Neutrophil (primary cell): ENCODE data around the gene RNGTT.

Experiments
- H3K27ac ChIP-seq: fragments of 200-600 bp; sonication (generic); 2 replicates; pipeline ENCODE4 v1.5.1; 2016; ENCODE audit warnings: mild to moderate bottlenecking, moderate library complexity
- H3K27me3 ChIP-seq: fragments of 200-600 bp; sonication (generic); 2 replicates; pipeline ENCODE4 v1.6.0; 2016; ENCODE audit warnings: mild to moderate bottlenecking
- H3K36me3 ChIP-seq: fragments of 200-600 bp; sonication (generic); 2 replicates; pipeline ENCODE4 v1.5.1; 2017
- H3K4me1 ChIP-seq, 2 experiments: fragments of 200-600 bp in 1 of 2; sonication (generic) in 1 of 2; 1 replicate in 1 of 2; 2 replicates in 1 of 2; pipeline versions ENCODE4 v1.5.1 to v1.6.1; 2013 to 2016; ENCODE audit warnings: low read depth in 1 of 2, low read length in 1 of 2, mild to moderate bottlenecking in 1 of 2, moderate library complexity in 1 of 2; ENCODE audit not compliant: control insufficient read depth in 1 of 2, insufficient read depth in 1 of 2
- H3K4me3 ChIP-seq, 2 experiments: fragments of 200-600 bp in 1 of 2; sonication (generic) in 1 of 2; 1 replicate in 1 of 2; 2 replicates in 1 of 2; pipeline ENCODE4 v1.5.1; 2013 to 2016; ENCODE audit warnings: low read depth in 1 of 2, low read length in 1 of 2, mild to moderate bottlenecking in 1 of 2, moderate library complexity in 1 of 2
- H3K9me3 ChIP-seq: fragments of 200-600 bp; sonication (generic); 2 replicates; pipeline ENCODE4 v1.5.1; 2016
- TF ChIP-seq, protein P1 (sequence below): fragments of 200-600 bp; sonication (generic); IDR thresholded peaks from 2 replicates; pipeline ENCODE4 v1.5.1; 2016; ENCODE audit warnings: antibody characterized with exemption

Gene RNGTT

GRCh38 chr6:88852775-88853174 lies 110.6 kb downstream of the RNGTT start:
- Histone ChIP-seq H3K27ac (no peak overlapping the region), H3K4me3 (no peak overlapping the region), H3K27me3 (no peaks in the 10 kb centered on the region), H3K36me3 (no peaks in the 10 kb centered on the region), H3K9me3 (no peaks in the 10 kb centered on the region), H3K4me1 (no peaks in the 10 kb centered on the region)
- TF ChIP-seq, protein P1, sequence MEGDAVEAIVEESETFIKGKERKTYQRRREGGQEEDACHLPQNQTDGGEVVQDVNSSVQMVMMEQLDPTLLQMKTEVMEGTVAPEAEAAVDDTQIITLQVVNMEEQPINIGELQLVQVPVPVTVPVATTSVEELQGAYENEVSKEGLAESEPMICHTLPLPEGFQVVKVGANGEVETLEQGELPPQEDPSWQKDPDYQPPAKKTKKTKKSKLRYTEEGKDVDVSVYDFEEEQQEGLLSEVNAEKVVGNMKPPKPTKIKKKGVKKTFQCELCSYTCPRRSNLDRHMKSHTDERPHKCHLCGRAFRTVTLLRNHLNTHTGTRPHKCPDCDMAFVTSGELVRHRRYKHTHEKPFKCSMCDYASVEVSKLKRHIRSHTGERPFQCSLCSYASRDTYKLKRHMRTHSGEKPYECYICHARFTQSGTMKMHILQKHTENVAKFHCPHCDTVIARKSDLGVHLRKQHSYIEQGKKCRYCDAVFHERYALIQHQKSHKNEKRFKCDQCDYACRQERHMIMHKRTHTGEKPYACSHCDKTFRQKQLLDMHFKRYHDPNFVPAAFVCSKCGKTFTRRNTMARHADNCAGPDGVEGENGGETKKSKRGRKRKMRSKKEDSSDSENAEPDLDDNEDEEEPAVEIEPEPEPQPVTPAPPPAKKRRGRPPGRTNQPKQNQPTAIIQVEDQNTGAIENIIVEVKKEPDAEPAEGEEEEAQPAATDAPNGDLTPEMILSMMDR = no peak

GRCh38 chr6:88852000-88852399 lies 111.4 kb downstream of the RNGTT start:
- Histone ChIP-seq H3K4me3 (no peak overlapping the region), H3K4me1 (no peaks in the 10 kb centered on the region), H3K9me3 (no peaks in the 10 kb centered on the region), H3K27me3 (no peaks in the 10 kb centered on the region), H3K36me3 (no peaks in the 10 kb centered on the region), H3K27ac (no peak overlapping the region)
- TF ChIP-seq, protein P1 = no peak

GRCh38 chr6:88848870-88849269 lies 114.5 kb downstream of the RNGTT start:
- peaks cover 3% of the 10 kb centered on the region for H3K36me3 ChIP-seq
- H3K9me3 ChIP-seq = no peaks in the 10 kb centered on the region
- TF ChIP-seq, protein P1 = no peak
- H3K4me1 ChIP-seq = no peaks in the 10 kb centered on the region
- no peak overlapping the region for H3K4me3 ChIP-seq
- no peak overlapping the region for H3K27ac ChIP-seq
- no peaks in the 10 kb centered on the region for H3K27me3 ChIP-seq

GRCh38 chr6:88843040-88843439 lies 120.4 kb downstream of the RNGTT start:
- TF ChIP-seq, protein P1 = no peak
- Histone ChIP-seq H3K27ac (no peak overlapping the region), H3K27me3 (no peaks in the 10 kb centered on the region), H3K4me1 (no peaks in the 10 kb centered on the region), H3K36me3 (peaks cover 7% of the 10 kb centered on the region), H3K9me3 (no peaks in the 10 kb centered on the region), H3K4me3 (no peak overlapping the region)

GRCh38 chr6:88842320-88842719 lies 121.1 kb downstream of the RNGTT start:
- TF ChIP-seq, protein P1 = no peak
- H3K4me3 ChIP-seq = no peak overlapping the region

More at GRCh38 chr6:88842320-88842719, 121.1 kb downstream of the RNGTT start:
- H3K27me3 ChIP-seq = no peaks in the 10 kb centered on the region
- no peaks in the 10 kb centered on the region for H3K9me3 ChIP-seq
- H3K36me3 ChIP-seq = peaks cover 7% of the 10 kb centered on the region
- H3K4me1 ChIP-seq = no peaks in the 10 kb centered on the region
- H3K27ac ChIP-seq = no peak overlapping the region
